Neural cell (in vitro differentiated cells): Measurements from ENCODE around the gene PRDX5. TPM values are rescaled to one million over a fixed set of nuclear protein-coding genes. Genes with fewer than 3 reads are reported as not detected.

Source experiments
- H2AFZ ChIP-seq: fragments of 200-600, 300-800 bp; sonication (generic), shearing (Covaris generic); 2 replicates; pipeline ENCODE4 v1.6.0; 2014; ENCODE audit warnings: low read depth, mild to moderate bottlenecking, antibody characterized with exemption, low read length, moderate library complexity
- H3F3A ChIP-seq: fragments of 200-600 bp; shearing (Covaris generic); 2 replicates; pipeline ENCODE4 v1.6.1; 2016; ENCODE audit warnings: mild to moderate bottlenecking, moderate library complexity, mixed read lengths, antibody characterized with exemption, low read length; ENCODE audit not compliant: insufficient read depth, poor library complexity, severe bottlenecking
- H3K27ac ChIP-seq: fragments of 200-600, 300-800 bp; sonication (generic), shearing (Covaris generic); 2 replicates; pipeline ENCODE4 v1.5.1; 2014; ENCODE audit warnings: mild to moderate bottlenecking, low read length, moderate library complexity
- H3K27me3 ChIP-seq: fragments of 300-800, 200-600 bp; sonication (generic), shearing (Covaris generic); 2 replicates; pipeline ENCODE4 v1.6.0; 2014; ENCODE audit warnings: mild to moderate bottlenecking, low read depth, low read length, moderate library complexity; ENCODE audit not compliant: insufficient read depth
- H3K36me3 ChIP-seq: fragments of 300-800, 200-600 bp; sonication (generic), shearing (Covaris generic); 2 replicates; pipeline ENCODE4 v1.5.1; 2014; ENCODE audit warnings: mild to moderate bottlenecking, antibody characterized with exemption, low read length, moderate library complexity; ENCODE audit not compliant: insufficient read depth
- H3K4me2 ChIP-seq: fragments of 300-800, 200-600 bp; sonication (generic), shearing (Covaris generic); 2 replicates; pipeline ENCODE4 v1.6.0; 2014; ENCODE audit warnings: mild to moderate bottlenecking, low read length
- H3K4me3 ChIP-seq: fragments of 300-800, 200-600 bp; sonication (generic), shearing (Covaris generic); 2 replicates; pipeline ENCODE4 v1.5.1; 2014; ENCODE audit warnings: mild to moderate bottlenecking, low read length, moderate library complexity
- H3K79me2 ChIP-seq: fragments of 200-600 bp; shearing (Covaris generic); replicated peaks from 2 replicates; pipeline ENCODE4 v1.6.0; 2014; ENCODE audit warnings: mild to moderate bottlenecking, low read length, moderate library complexity; ENCODE audit not compliant: insufficient read depth
- H3K9ac ChIP-seq: fragments of 300-800, 200-600 bp; sonication (generic), shearing (Covaris generic); 2 replicates; pipeline ENCODE4 v1.6.1; 2016; ENCODE audit warnings: mild to moderate bottlenecking, low read length, mixed read lengths
- H3K9me2 ChIP-seq: fragments of 200-600 bp; shearing (Covaris generic); 2 replicates; pipeline ENCODE4 v1.6.1; 2016; ENCODE audit warnings: mild to moderate bottlenecking, low read length, mixed read lengths; ENCODE audit not compliant: insufficient read depth
- H3K9me3 ChIP-seq: fragments of 200-600, 300-800 bp; sonication (generic), shearing (Covaris generic); 2 replicates; pipeline ENCODE4 v1.6.1; 2016; ENCODE audit warnings: mild to moderate bottlenecking, mixed run types, low read length, moderate library complexity, mixed read lengths
- H4K20me1 ChIP-seq: fragments of 200-600 bp; shearing (Covaris generic); 2 replicates; pipeline ENCODE4 v1.6.1; 2016; ENCODE audit warnings: mild to moderate bottlenecking, mixed run types; ENCODE audit not compliant: insufficient read depth
- CTCF ChIP-seq: fragments of 450-650 bp; IDR thresholded peaks from 2 replicates; pipeline ENCODE4 v1.5.1; 2014; ENCODE audit warnings: antibody characterized with exemption, mild to moderate bottlenecking, moderate library complexity; ENCODE audit not compliant: poor library complexity, severe bottlenecking
- EP300 ChIP-seq: fragments of 450-650 bp; conservative IDR thresholded peaks from 2 replicates; pipeline ENCODE4 v1.6.1; 2014; ENCODE audit warnings: antibody characterized with exemption, mild to moderate bottlenecking, moderate library complexity; ENCODE audit not compliant: poor library complexity, severe bottlenecking
- EZH2 ChIP-seq: fragments of 200-600, 300-800 bp; shearing (Covaris generic), sonication (generic); IDR thresholded peaks from 2 replicates; pipeline ENCODE4 v1.6.1; 2014; ENCODE audit warnings: antibody characterized with exemption, low read length, borderline replicate concordance, mild to moderate bottlenecking; ENCODE audit not compliant: insufficient read depth, poor library complexity, severe bottlenecking
- MXI1 ChIP-seq: fragments of 450-650 bp; conservative IDR thresholded peaks from 2 replicates; pipeline ENCODE4 v1.6.1; 2014; ENCODE audit warnings: antibody characterized with exemption, mild to moderate bottlenecking; ENCODE audit not compliant: poor library complexity, severe bottlenecking
- POLR2AphosphoS5 ChIP-seq: IDR thresholded peaks from 2 replicates; pipeline ENCODE4 v1.6.1; 2012
- RAD21 ChIP-seq: fragments of 450-650 bp; conservative IDR thresholded peaks from 2 replicates; pipeline ENCODE4 v1.6.1; 2014; ENCODE audit warnings: antibody characterized with exemption, mild to moderate bottlenecking, moderate library complexity
- SMC3 ChIP-seq: fragments of 450-650 bp; conservative IDR thresholded peaks from 2 replicates; pipeline ENCODE4 v1.6.1; 2014; ENCODE audit warnings: antibody characterized with exemption, mild to moderate bottlenecking, moderate library complexity; ENCODE audit not compliant: poor library complexity
- TAF1 ChIP-seq: IDR thresholded peaks from 2 replicates; pipeline ENCODE4 v1.6.1; 2012; ENCODE audit warnings: low read depth
- polyA minus RNA-seq: library from RNA; depleted of rRNA, polyadenylated mRNA; stranded (reverse); fragments of >200 nt; gene quantifications from 2 replicates; pipeline ENCODE4 v1.2.3, GENCODE V29; 2014
- polyA plus RNA-seq: library from polyadenylated mRNA; depleted of rRNA; stranded (reverse); fragments of >200 nt; gene quantifications from 2 replicates; pipeline ENCODE4 v1.2.3, GENCODE V29; 2014
- TF ChIP-seq, protein P1 (sequence below): IDR thresholded peaks from 2 replicates; pipeline ENCODE4 v1.6.1; 2012; ENCODE audit warnings: borderline replicate concordance

PRDX5 gene
- polyA plus RNA-seq (452 and 489 TPM in 2 replicates), polyA minus RNA-seq (135 and 150 TPM in 2 replicates)

DNA sequence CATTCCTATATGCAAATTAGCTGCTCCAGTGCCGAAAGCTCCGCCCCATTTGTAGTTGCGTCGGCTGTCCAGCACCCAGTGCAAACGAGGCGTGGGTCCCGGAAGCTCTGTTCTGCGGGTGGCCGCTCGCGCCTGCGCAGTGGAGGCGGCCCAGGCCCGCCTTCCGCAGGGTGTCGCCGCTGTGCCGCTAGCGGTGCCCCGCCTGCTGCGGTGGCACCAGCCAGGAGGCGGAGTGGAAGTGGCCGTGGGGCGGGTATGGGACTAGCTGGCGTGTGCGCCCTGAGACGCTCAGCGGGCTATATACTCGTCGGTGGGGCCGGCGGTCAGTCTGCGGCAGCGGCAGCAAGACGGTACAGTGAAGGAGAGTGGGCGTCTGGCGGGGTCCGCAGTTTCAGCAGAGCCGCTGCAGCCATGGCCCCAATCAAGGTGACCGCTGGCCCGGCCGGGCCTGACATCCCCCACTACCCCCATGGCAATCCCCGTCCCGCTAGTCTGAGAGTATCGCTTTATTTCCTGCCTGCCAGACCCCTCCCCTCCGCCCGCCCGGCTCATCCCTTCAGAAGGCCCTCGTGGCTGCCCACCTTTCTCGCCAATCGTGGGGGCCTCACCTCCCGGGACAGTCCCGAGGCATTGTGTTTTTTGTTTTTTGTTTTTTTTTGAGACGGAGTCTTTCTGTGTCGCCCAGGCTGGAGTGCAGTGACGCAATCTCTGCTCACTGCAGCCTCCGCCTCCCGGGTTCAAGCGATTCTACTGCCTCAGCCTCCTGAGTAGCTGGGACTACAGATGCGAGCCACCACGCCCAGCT lies at the start of gene PRDX5:
Gene PRDX5, plus strand, starts transcription at position 161 of the 805 bp plus-strand sequence. Its CDS starts 95 bp downstream, at position 256.
- Histone ChIP-seq H3K4me2 (peak within 1 kb of the TSS; percentile 79), H3K9ac (peak within 1 kb of the TSS; percentile 99), H3K4me3 (peak within 1 kb of the TSS; percentile 99), H2AFZ (peak within 1 kb of the TSS; percentile 65), H4K20me1 (no peaks in the 10 kb centered on the region), H3K79me2 (peaks cover 13% of the 10 kb centered on the region), H3K9me3 (no peaks in the 10 kb centered on the region), H3K27me3 (no peaks in the 10 kb centered on the region), H3K36me3 (no peaks in the 10 kb centered on the region), H3F3A (no peaks in the 10 kb centered on the region), H3K27ac (peak within 1 kb of the TSS; percentile 98), H3K9me2 (no peaks in the 10 kb centered on the region)
- TF ChIP-seq TAF1 (peak; percentile 50), CTCF (peak; percentile 82), MXI1 (peak; percentile 39), EP300 (no peak), RAD21 (peak; percentile 82), EZH2 (no peak), POLR2AphosphoS5 (peak; percentile 95), SMC3 (peak; percentile 75)
- TF ChIP-seq, protein P1, sequence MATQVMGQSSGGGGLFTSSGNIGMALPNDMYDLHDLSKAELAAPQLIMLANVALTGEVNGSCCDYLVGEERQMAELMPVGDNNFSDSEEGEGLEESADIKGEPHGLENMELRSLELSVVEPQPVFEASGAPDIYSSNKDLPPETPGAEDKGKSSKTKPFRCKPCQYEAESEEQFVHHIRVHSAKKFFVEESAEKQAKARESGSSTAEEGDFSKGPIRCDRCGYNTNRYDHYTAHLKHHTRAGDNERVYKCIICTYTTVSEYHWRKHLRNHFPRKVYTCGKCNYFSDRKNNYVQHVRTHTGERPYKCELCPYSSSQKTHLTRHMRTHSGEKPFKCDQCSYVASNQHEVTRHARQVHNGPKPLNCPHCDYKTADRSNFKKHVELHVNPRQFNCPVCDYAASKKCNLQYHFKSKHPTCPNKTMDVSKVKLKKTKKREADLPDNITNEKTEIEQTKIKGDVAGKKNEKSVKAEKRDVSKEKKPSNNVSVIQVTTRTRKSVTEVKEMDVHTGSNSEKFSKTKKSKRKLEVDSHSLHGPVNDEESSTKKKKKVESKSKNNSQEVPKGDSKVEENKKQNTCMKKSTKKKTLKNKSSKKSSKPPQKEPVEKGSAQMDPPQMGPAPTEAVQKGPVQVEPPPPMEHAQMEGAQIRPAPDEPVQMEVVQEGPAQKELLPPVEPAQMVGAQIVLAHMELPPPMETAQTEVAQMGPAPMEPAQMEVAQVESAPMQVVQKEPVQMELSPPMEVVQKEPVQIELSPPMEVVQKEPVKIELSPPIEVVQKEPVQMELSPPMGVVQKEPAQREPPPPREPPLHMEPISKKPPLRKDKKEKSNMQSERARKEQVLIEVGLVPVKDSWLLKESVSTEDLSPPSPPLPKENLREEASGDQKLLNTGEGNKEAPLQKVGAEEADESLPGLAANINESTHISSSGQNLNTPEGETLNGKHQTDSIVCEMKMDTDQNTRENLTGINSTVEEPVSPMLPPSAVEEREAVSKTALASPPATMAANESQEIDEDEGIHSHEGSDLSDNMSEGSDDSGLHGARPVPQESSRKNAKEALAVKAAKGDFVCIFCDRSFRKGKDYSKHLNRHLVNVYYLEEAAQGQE, result peak; percentile 47

GRCh38 chr11:64268893-64269539 lies 48.9 kb upstream of the PRDX5 start:
- Histone ChIP-seq H2AFZ (peak overlapping the region; percentile 45), H4K20me1 (no peaks in the 10 kb centered on the region), H3K9me2 (no peaks in the 10 kb centered on the region), H3K4me2 (peak overlapping the region; percentile 89), H3F3A (peaks cover 6% of the 10 kb centered on the region), H3K9me3 (no peaks in the 10 kb centered on the region), H3K27ac (peak overlapping the region; percentile 87), H3K79me2 (no peaks in the 10 kb centered on the region), H3K27me3 (no peaks in the 10 kb centered on the region), H3K9ac (peak overlapping the region; percentile 87), H3K36me3 (no peaks in the 10 kb centered on the region), H3K4me3 (peak overlapping the region; percentile 96)
- no peak for TF ChIP-seq CTCF
- TF ChIP-seq MXI1, result no peak
- TF ChIP-seq POLR2AphosphoS5, result no peak
- TF ChIP-seq RAD21, result no peak
- TF ChIP-seq SMC3, result no peak
- no peak for TF ChIP-seq EZH2
- no peak for TF ChIP-seq TAF1
- no peak for TF ChIP-seq EP300
- TF ChIP-seq, protein P1, result no peak
